ENCODE results near the gene DENND4A.

GRCh38 chr15:65837301-65838294, 45.5 kb upstream of the DENND4A start:
- TF ChIP-seq CTCF (IDR thresholded peaks at IDR 0.05 in 2 of 3, conservative IDR thresholded peaks at IDR 0.05 in 1 of 3; ENCODE audit: control insufficient read depth in 2 of 3, extremely low read depth in 1 of 3, insufficient read depth in 1 of 3, low read depth in 3 of 3, low read length in 3 of 3) (no peak), SUPT20H (IDR thresholded peaks at IDR 0.05; ENCODE audit: borderline replicate concordance, control insufficient read depth, low read depth, low read length) (no peak), EZH2 (IDR thresholded peaks at IDR 0.05; ENCODE audit: borderline replicate concordance, control insufficient read depth, low read depth, low read length) (no peak), ATF2 (IDR thresholded peaks at IDR 0.05; ENCODE audit: low read length) (no peak), CEBPB (IDR thresholded peaks at IDR 0.05; ENCODE audit: borderline replicate concordance in 1 of 2, low read depth in 2 of 2, low read length in 2 of 2) (no peak), NFYB (IDR thresholded peaks at IDR 0.05; ENCODE audit: insufficient read depth, low read depth, low read length) (no peak), MYC (IDR thresholded peaks at IDR 0.05; ENCODE audit: insufficient read depth, insufficient read length, insufficient replicate concordance, low read length, severe bottlenecking) (no peak), ZBTB11 (CRISPR knock-in tag; IDR thresholded peaks at IDR 0.05) (no peak)

All from GM12878 (cell line).